Nasal cavity respiratory epithelium epithelial cell of viscerocranial mucosa (primary cell): ENCODE data around the gene ACSBG1. TPM values are rescaled to one million over a fixed set of nuclear protein-coding genes. Genes with fewer than 3 reads are reported as not detected.

ENCODE experiments used
- total RNA-seq: library from RNA; depleted of rRNA; stranded (reverse); fragments of >200 nt; gene quantifications from 2 replicates; pipeline ENCODE4 v1.2.3, GENCODE V29; 2014

ACSBG1 gene, protein sequence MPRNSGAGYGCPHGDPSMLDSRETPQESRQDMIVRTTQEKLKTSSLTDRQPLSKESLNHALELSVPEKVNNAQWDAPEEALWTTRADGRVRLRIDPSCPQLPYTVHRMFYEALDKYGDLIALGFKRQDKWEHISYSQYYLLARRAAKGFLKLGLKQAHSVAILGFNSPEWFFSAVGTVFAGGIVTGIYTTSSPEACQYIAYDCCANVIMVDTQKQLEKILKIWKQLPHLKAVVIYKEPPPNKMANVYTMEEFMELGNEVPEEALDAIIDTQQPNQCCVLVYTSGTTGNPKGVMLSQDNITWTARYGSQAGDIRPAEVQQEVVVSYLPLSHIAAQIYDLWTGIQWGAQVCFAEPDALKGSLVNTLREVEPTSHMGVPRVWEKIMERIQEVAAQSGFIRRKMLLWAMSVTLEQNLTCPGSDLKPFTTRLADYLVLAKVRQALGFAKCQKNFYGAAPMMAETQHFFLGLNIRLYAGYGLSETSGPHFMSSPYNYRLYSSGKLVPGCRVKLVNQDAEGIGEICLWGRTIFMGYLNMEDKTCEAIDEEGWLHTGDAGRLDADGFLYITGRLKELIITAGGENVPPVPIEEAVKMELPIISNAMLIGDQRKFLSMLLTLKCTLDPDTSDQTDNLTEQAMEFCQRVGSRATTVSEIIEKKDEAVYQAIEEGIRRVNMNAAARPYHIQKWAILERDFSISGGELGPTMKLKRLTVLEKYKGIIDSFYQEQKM
- total RNA-seq: not detected in 2 replicates

DNA sequence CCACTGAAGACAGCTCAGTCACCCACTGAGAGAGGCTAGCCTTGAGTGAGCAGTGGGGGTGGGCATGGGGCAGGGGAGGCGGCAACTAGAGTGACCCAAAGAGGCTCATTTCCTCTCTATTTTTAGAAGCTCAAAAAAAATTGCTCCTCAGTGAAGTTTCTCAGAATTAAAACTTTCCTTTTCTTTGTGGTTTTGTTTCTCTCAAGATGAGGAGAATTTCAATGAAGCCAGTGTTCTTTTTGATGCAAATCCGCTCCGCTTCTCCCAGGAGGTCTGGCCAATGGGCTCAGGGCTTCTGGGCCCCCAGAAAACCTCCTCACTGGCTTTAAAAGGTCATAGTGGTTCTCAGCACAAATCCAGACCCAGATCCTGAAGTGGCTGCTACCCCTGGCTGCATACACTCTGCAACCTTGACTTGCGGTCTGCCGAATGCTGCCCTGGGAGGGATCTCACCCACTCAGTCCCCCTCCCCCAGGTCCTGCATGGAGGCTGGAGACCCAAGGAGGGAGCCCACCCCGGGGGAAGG is at the start of gene ACSBG1:
Gene ACSBG1, minus strand, starts transcription at position 51 of the 526 bp plus-strand sequence. CDS start 64 bp downstream, outside the sequence.

DNA sequence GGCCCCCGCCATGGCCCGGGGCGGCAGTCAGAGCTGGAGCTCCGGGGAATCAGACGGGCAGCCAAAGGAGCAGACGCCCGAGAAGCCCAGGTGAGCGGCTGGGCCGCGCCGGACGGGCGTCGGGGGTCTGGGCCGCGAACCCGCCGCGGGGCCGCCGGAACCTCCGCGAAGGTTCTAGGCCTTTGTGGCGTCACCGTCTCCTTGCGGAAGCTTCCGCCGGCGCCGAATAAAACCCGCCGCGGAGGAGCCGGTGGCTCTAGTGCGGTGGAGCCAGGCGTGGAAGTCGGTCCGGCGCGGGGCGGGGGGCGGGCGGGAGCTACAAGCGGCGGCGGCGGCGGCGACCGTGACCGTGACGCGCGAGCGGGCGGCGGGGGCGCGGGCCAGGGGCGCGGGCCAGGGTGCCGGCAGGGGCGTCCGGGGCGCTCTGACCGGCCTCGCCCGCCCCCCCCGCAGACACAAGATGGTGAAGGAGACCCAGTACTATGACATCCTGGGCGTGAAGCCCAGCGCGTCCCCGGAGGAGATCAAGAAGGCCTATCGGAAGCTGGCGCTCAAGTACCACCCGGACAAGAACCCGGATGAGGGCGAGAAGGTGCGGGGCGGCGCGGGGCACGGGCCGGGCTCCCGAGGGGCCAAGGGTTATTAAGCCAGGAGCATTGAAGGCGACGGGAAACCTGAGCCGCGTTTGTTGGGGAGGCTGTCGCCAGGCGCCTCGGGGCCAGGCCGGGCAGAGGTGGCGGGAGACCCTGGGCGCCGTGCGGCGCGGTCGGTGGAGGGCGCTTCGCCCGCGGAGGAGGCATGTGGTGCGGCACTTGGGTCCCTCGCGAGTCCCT is 30.2 kb upstream of the ACSBG1 start, which contains the start of gene DNAJA4:
Gene DNAJA4, plus strand, starts transcription at position 259 of the 833 bp plus-strand sequence. Its CDS starts 202 bp downstream, at position 461.

DNA sequence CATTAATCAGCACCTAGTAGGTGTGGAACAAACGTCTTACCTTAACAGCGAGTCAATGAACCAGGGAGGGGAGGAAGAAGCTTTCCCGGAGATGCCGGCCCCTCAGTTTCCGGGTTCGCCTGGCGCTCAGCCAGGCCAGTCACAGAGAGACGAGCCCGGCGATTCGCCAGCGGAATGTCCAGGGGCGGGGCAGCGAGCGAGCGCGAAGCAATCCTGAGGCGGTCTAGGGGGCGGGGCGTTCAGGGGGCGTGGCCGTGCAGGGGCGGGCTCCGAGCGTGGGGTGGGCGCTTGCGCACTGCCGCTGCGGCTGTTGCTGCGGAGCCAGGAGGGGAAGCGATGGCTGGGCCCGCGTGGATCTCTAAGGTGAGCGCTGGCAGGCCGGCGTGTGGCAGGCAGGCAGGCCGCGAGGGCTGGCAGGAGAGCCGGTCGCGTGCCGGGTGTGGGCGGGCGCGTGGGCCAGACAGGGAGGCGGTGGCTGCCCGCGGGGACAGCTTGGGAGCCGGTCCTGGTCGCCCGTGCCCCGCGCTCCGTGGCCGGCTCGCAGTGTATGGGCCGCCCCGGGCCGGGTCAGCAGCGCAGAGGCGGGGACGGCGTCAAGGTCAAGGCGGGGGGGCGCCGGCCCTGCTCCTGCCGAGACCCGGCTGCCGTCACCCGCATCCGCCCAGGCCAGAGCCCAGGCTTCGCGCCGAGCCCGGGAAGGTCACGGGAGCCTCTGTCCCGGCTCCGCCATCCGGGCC is 85.1 kb downstream of the ACSBG1 start, which contains the start of gene IDH3A:
Gene IDH3A, plus strand, starts transcription at position 295 of the 737 bp plus-strand sequence. Its CDS starts 42 bp downstream, at position 337.

DNA sequence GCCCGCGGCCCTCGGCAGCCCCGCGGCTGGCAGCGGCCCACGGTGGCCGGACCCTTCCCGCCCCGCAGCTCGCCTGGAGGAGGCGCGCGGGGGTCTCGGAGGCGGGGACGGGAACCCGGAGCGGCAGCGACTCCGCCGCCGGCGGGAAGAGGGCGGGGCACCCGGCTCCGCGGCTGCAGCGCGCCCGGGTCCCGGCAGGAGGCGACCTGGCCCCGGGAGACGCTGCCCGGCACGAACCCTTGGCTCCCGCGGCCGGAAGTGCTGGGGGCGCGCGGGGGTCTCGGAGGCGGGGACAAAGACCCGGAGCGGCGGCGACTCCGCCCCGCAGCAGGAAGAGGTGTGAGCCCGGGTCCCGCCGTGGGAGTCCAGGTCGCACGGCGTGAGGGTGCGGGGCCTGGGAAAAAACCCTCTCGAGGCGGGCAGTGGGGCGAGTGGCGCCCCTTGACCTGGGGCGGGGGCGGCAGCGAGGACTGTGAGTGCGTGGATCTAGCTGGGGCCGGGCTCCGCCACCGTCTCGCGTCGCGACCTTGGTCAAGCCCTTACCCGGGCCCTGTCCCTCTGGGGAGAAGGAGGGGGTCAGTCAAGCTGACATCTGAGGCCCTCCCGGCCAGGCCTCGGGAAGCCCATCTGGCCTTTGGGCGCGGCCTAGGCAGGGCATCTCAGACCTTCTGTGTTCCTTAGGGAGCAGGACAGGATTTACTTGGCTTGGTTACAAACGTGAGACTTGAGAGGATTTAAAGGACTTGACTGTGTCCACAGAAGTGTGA is 102.9 kb downstream of the ACSBG1 start, which contains the start of gene CIB2:
Gene CIB2, minus strand, starts transcription at position 151 of the 767 bp plus-strand sequence. CDS start 230 bp downstream, outside the sequence.

Other genes starting within 250 kb of the ACSBG1 start
- gene TBC1D2B, start 156.9 kb downstream of the ACSBG1 start, total RNA-seq: 13.3 and 43.2 TPM in 2 replicates
- gene SH2D7, start 142.0 kb downstream of the ACSBG1 start, total RNA-seq: not detected in 2 replicates
- 1.4 and 5.6 TPM in 2 replicates for gene CIB2, start 103.1 kb downstream of the ACSBG1 start, total RNA-seq
- 28.0 and 57.5 TPM in 2 replicates for gene IDH3A, start 85.2 kb downstream of the ACSBG1 start, total RNA-seq
- 5.8 and 17.3 TPM in 2 replicates for gene DNAJA4, start 30.0 kb upstream of the ACSBG1 start, total RNA-seq
- 41.4 and 53.3 TPM in 2 replicates for gene SKIC8, start 65.0 kb upstream of the ACSBG1 start, total RNA-seq
- gene CRABP1, start 105.8 kb upstream of the ACSBG1 start, total RNA-seq: not detected in 2 replicates
- gene IREB2, start 203.7 kb upstream of the ACSBG1 start, total RNA-seq: 17.8 and 32.7 TPM in 2 replicates